ENCODE measurements around the gene ADAM19. TPM values are rescaled to one million over a fixed set of nuclear protein-coding genes. Genes with fewer than 3 reads are reported as not detected.
A peak's percentile ranks its signal among the peaks of the same experiment; 100 is the strongest.

Gene ADAM19
- total and polyA plus RNA-seq, 4 donors = 3.1 to 17.6 (median 12.9) TPM

GRCh38 chr5:157549954-157550549 is 25.5 kb downstream of the ADAM19 start:
- Histone ChIP-seq H3K9ac (ENCODE audit: insufficient read depth in 1 of 2, low read length in 2 of 2) (no peak overlapping the region), H3K4me3 (no peak overlapping the region), H3K27ac (ENCODE audit: low read depth in 1 of 2, low read length in 1 of 2) (peak overlapping the region in 1 of 2 donors; percentile 78), H3K27me3 (ENCODE audit: control insufficient read depth in 3 of 3, insufficient read depth in 3 of 3, low read length in 2 of 3) (no peaks in the 10 kb centered on the region), H3K4me1 (ENCODE audit: control insufficient read depth in 5 of 5, insufficient read depth in 5 of 5, low read length in 5 of 5) (peaks cover 0 to 52% (median 7%) of the 10 kb centered on the region in 5 donors), H3K36me3 (ENCODE audit: control insufficient read depth in 4 of 4, insufficient read depth in 4 of 4, low read length in 4 of 4) (no peaks in the 10 kb centered on the region), H3K9me3 (ENCODE audit: control insufficient read depth in 4 of 4, insufficient read depth in 3 of 4, low read length in 3 of 4) (no peaks in the 10 kb centered on the region)
- no peak for TF ChIP-seq CTCF (IDR thresholded peaks at IDR 0.05; ENCODE audit: control extremely low read depth, extremely low read depth)
- no peak for DNase-seq
- 91 to 93% methylated on average over 5 of the region's 5 CpGs for WGBS, 2 donors
- ATAC-seq (ENCODE audit: insufficient read depth, low FRiP score) = no peak

GRCh38 chr5:157549283-157549629 is 26.3 kb downstream of the ADAM19 start:
- Histone ChIP-seq H3K4me3 (no peak overlapping the region), H3K27ac (ENCODE audit: low read depth in 1 of 2, low read length in 1 of 2) (peak overlapping the region in 1 of 2 donors; percentile 78), H3K9ac (ENCODE audit: insufficient read depth in 1 of 2, low read length in 2 of 2) (no peak overlapping the region), H3K4me1 (ENCODE audit: control insufficient read depth in 5 of 5, insufficient read depth in 5 of 5, low read length in 5 of 5) (peaks cover 0 to 48% (median 9%) of the 10 kb centered on the region in 5 donors), H3K36me3 (ENCODE audit: control insufficient read depth in 4 of 4, insufficient read depth in 4 of 4, low read length in 4 of 4) (no peaks in the 10 kb centered on the region), H3K9me3 (ENCODE audit: control insufficient read depth in 4 of 4, insufficient read depth in 3 of 4, low read length in 3 of 4) (no peaks in the 10 kb centered on the region), H3K27me3 (ENCODE audit: control insufficient read depth in 3 of 3, insufficient read depth in 3 of 3, low read length in 2 of 3) (no peaks in the 10 kb centered on the region)
- DNase-seq (no peak), ATAC-seq (ENCODE audit: insufficient read depth, low FRiP score) (no peak)
- 68 to 89% methylated on average over 3 of the region's 3 CpGs for WGBS, 2 donors
- TF ChIP-seq CTCF (IDR thresholded peaks at IDR 0.05; ENCODE audit: control extremely low read depth, extremely low read depth) = no peak

GRCh38 chr5:157548513-157549282 is 26.9 kb downstream of the ADAM19 start:
- no peaks in the 10 kb centered on the region for H3K9me3 ChIP-seq (ENCODE audit: control insufficient read depth in 4 of 4, insufficient read depth in 3 of 4, low read length in 3 of 4)
- peak; percentile 35 for ATAC-seq (ENCODE audit: insufficient read depth, low FRiP score)
- no peak overlapping the region for H3K9ac ChIP-seq (ENCODE audit: insufficient read depth in 1 of 2, low read length in 2 of 2)
- peak overlapping the region; percentile 13 to 78 for H3K27ac ChIP-seq (ENCODE audit: low read depth in 1 of 2, low read length in 1 of 2)
- peaks cover 0 to 49% (median 14%) of the 10 kb centered on the region in 5 donors for H3K4me1 ChIP-seq (ENCODE audit: control insufficient read depth in 5 of 5, insufficient read depth in 5 of 5, low read length in 5 of 5)
- no peak overlapping the region for H3K4me3 ChIP-seq
- H3K27me3 ChIP-seq (ENCODE audit: control insufficient read depth in 3 of 3, insufficient read depth in 3 of 3, low read length in 2 of 3) = no peaks in the 10 kb centered on the region
- no peak for TF ChIP-seq CTCF (IDR thresholded peaks at IDR 0.05; ENCODE audit: control extremely low read depth, extremely low read depth)
- 85 to 86% methylated on average over 4 of the region's 4 CpGs for WGBS, 2 donors
- H3K36me3 ChIP-seq (ENCODE audit: control insufficient read depth in 4 of 4, insufficient read depth in 4 of 4, low read length in 4 of 4) = no peaks in the 10 kb centered on the region
- DNase-seq = no peak
